HL-60 (cell line): ENCODE results near the gene ADRB1.

Source experiments
- CTCF ChIP-seq: IDR thresholded peaks from one replicate; pipeline ENCODE4 v1.5.1; 2011; ENCODE audit warnings: low read length, control low read depth, inconsistent platforms; ENCODE audit not compliant: insufficient read depth
- POLR2AphosphoS5 ChIP-seq: IDR thresholded peaks from 2 replicates; pipeline ENCODE4 v1.6.1; 2012; ENCODE audit warnings: low read depth

- TF ChIP-seq CTCF: no peak
- TF ChIP-seq POLR2AphosphoS5: no peak
Observed at GRCh38 chr10:113995201-113995600, 48.5 kb upstream of the ADRB1 start.
